HepG2 (cell line): ENCODE measurements around the gene SND1.

ENCODE experiments used
- FOXA1 ChIP-seq, 2 experiments: fragments of 450-650 bp in 1 of 2; sonication (generic) in 1 of 2; formaldehyde crosslinking in 1 of 2; IDR thresholded peaks; 2 replicates each; pipeline versions ENCODE4 v1.4.0 to v1.6.1; 2016 to 2020; ENCODE audit warnings: missing genetic modification reagents in 1 of 2
- GPN1 ChIP-seq: sonication (generic); formaldehyde crosslinking; IDR thresholded peaks from 2 replicates; pipeline ENCODE4 v1.5.1; 2020; ENCODE audit warnings: missing genetic modification reagents, borderline replicate concordance
- NFE2L1 ChIP-seq: sonication (generic); formaldehyde crosslinking; IDR thresholded peaks from 2 replicates; pipeline ENCODE4 v1.4.0; 2020; ENCODE audit warnings: missing genetic modification reagents, mild to moderate bottlenecking, borderline replicate concordance
- TAF1 ChIP-seq: sonication (generic); formaldehyde crosslinking; IDR thresholded peaks from 2 replicates; pipeline ENCODE4 v1.4.0; 2020; ENCODE audit warnings: missing genetic modification reagents

DNA sequence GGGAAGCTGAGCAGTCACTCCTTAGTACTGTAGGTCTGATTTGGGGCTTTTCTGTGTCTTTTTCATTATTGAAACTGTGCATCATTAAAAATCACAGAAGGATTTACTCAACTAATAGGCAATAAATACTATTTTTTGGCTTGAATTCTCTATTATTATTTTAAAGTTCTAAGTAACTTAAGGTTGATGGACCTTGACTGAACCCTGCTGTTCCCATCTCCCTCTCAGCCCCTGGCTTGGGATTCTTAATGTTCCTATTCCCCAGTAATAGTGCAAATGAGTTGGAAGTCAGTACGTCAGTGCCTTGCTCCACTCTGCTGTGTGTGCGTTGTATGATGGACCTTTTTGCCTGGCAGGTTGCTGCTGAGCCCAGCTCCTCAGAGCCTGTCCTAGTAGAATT lies 166.3 kb downstream of the SND1 start:
- TF ChIP-seq FOXA1 (IDR thresholded peaks at IDR 0.05) (no peak), FOXA1 (CRISPR knock-in tag; IDR thresholded peaks at IDR 0.05) (no peak), GPN1 (CRISPR knock-in tag) (no peak), NFE2L1 (no peak), TAF1 (CRISPR knock-in tag) (no peak)
